Occipital lobe (tissue), 2 donors: ENCODE data around the gene GIGYF2. TPM values are rescaled to one million over a fixed set of nuclear protein-coding genes. Genes with fewer than 3 reads are reported as not detected.

ENCODE experiments used
- small RNA-seq: library from RNA; depleted of rRNA; stranded (forward); fragments of <200 nt; gene quantifications from one replicate; pipeline ENCODE3, GENCODE V24; 2014
- total RNA-seq: library from RNA; depleted of rRNA; stranded (reverse); fragments of >200 nt; gene quantifications from one replicate; pipeline ENCODE4 v1.2.3, GENCODE V29; 2014

GIGYF2 gene
- total RNA-seq, 1 donor from 2014 or later, result 111 TPM

Small RNAs within 50 kb of the gene (small RNA-seq; reads per million reads assigned to genes)
- not detected for gene RF00019
- gene RN7SL359P, result 5.0 reads per million, percentile 90 among the genes with 10 or more reads in this experiment
- not detected for gene RNU6-107P

Other genes starting within 250 kb of the GIGYF2 start
- gene ALPI, start 241.2 kb upstream of the GIGYF2 start, total RNA-seq, result not detected
- 1.2 TPM for gene ECEL1, start 209.5 kb upstream of the GIGYF2 start, total RNA-seq
- not detected for gene PRSS56, start 176.9 kb upstream of the GIGYF2 start, total RNA-seq
- gene CHRND, start 171.2 kb upstream of the GIGYF2 start, total RNA-seq, result not detected
- gene CHRNG, start 157.6 kb upstream of the GIGYF2 start, total RNA-seq, result 0.16 TPM
- 11.2 TPM for gene TIGD1, start 146.8 kb upstream of the GIGYF2 start, total RNA-seq
- 38.1 TPM for gene EIF4E2, start 146.6 kb upstream of the GIGYF2 start, total RNA-seq
- gene EFHD1, start 63.7 kb upstream of the GIGYF2 start, total RNA-seq, result 1.1 TPM
- 1.1 TPM for gene KCNJ13, start 79.2 kb downstream of the GIGYF2 start, total RNA-seq
- 1.6 TPM for gene SNORC, start 172.9 kb downstream of the GIGYF2 start, total RNA-seq